GM12872 (cell line): ENCODE data around the gene SLC44A1.

Source experiments
- CTCF ChIP-seq: IDR thresholded peaks from 3 replicates; pipeline ENCODE4 v1.5.1; 2011; ENCODE audit warnings: low read depth, mild to moderate bottlenecking, low read length, moderate library complexity; ENCODE audit not compliant: insufficient read depth

The SLC44A1 gene

GRCh38 chr9:105436783-105437182 lies 192.3 kb downstream of the SLC44A1 start:
- no peak for TF ChIP-seq CTCF

GRCh38 chr9:105437704-105438103 lies 193.3 kb downstream of the SLC44A1 start:
- TF ChIP-seq CTCF = no peak

DNA sequence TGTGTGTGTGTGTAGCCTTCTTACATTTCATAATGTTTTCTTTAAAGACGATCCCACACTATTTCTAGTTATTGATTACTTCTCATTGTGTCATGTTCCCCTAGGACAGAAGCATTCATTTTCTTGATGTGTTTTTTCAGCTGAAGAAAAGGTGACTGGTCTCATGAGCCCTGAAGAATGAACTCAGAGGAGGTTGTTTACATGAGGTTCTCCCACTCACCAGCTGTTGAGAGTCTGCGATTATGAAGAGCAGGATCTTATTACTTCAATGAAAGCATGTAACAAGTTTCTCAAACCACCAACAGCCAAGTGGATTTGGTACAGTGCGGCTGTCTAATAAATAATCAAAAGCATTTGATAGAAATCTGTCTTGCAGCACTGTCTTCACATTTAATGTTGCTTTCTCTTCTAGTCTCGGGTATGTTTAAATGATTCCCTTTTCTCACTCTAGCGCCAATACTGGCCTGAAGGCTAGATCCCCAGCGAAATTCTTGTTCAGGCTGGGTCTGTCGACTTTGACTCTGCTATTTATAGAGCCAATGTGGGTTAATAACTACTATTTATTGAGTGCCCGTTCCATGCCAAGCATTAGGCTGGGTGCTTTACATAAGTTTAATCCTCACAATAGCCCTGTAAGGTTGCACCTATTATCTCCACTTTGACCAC lies 193.8 kb downstream of the SLC44A1 start:
- no peak for TF ChIP-seq CTCF

DNA sequence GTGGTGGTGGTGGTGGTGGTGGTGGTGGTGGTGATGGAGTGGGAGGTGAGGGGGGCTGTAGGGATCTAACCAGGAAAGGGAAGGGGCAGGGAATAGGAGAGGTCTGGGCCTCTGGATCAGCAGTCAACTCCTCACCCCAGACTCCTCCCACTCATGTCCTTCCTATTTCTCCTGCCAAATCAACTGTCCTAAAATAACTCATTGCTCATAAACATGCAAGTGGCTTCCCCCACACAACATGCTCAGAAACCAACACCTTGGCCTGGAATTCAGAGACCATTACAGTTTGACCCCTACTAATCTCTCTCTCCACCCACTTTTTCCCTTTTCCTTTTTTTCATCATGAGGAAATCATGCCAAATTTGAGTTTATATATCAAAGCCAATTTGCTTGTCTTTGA lies 195.0 kb downstream of the SLC44A1 start:
- no peak for TF ChIP-seq CTCF

GRCh38 chr9:105441616-105442160 lies 197.2 kb downstream of the SLC44A1 start:
- TF ChIP-seq CTCF = no peak

DNA sequence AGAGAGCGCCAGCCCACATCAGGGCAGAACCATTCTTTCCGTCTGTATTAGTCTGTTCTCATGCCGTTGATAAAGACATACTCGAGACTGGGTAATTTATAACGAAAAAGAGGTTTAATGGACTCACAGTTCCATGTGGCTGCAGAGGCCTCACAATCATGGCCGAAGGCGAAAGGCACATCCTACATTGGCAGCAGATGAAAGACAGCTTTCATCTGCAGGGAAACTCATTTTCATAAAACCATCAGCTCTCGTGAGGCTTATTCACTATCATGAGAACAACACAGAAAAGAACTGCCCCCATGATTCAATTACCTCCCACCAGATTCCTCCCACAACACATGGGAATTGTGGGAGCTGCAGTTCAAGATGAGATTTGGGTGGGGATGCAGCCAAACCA lies 198.7 kb downstream of the SLC44A1 start:
- TF ChIP-seq CTCF = no peak

- no peak for TF ChIP-seq CTCF
Observed at GRCh38 chr9:105444130-105444529, 199.7 kb downstream of the SLC44A1 start.
